HepG2 (cell line): ENCODE data around the gene IBA57. TPM values are rescaled to one million over a fixed set of nuclear protein-coding genes. Genes with fewer than 3 reads are reported as not detected.

ENCODE experiments used
- ARHGAP35 ChIP-seq: sonication (generic); formaldehyde crosslinking; IDR thresholded peaks from 2 replicates; pipeline ENCODE4 v1.9.0; 2022; ENCODE audit warnings: mild to moderate bottlenecking, inconsistent platforms, moderate library complexity, missing genetic modification reagents, borderline replicate concordance
- BCL6 ChIP-seq: IDR thresholded peaks from 2 replicates; pipeline ENCODE4 v1.6.1; 2016; ENCODE audit warnings: missing genetic modification reagents, missing compliant biosample characterization
- BHLHE40 ChIP-seq: IDR thresholded peaks from 2 replicates; pipeline ENCODE4 v1.6.1; 2011; ENCODE audit warnings: low read length, improper control_type of control experiment
- CCDC6 ChIP-seq: sonication (generic); formaldehyde crosslinking; IDR thresholded peaks from 2 replicates; pipeline ENCODE4 v1.8.1; 2022; ENCODE audit warnings: mild to moderate bottlenecking, missing genetic modification reagents, moderate library complexity
- CEBPG ChIP-seq: IDR thresholded peaks from 2 replicates; pipeline ENCODE4 v1.6.1; 2016
- FOXK2 ChIP-seq: fragments of 450-650 bp; IDR thresholded peaks from 2 replicates; pipeline ENCODE4 v1.6.1; 2016
- IRX3 ChIP-seq: sonication (generic); formaldehyde crosslinking; IDR thresholded peaks from 2 replicates; pipeline ENCODE4 v1.8.1; 2023; ENCODE audit warnings: mild to moderate bottlenecking, low read depth, missing genetic modification reagents, borderline replicate concordance
- PAF1 ChIP-seq: IDR thresholded peaks from 2 replicates; pipeline ENCODE4 v1.6.1; 2016; ENCODE audit warnings: missing genetic modification reagents, missing compliant biosample characterization
- PAX8 ChIP-seq: sonication (generic); formaldehyde crosslinking; IDR thresholded peaks from 2 replicates; pipeline ENCODE4 v1.8.0; 2022; ENCODE audit warnings: mild to moderate bottlenecking, missing genetic modification reagents, borderline replicate concordance
- PTBP1 ChIP-seq: fragments of 200-400 bp; formaldehyde crosslinking; IDR thresholded peaks from 2 replicates; pipeline ENCODE4 v1.6.1; 2018; ENCODE audit warnings: low read length, low read depth; ENCODE audit not compliant: poor library complexity, severe bottlenecking
- RCOR2 ChIP-seq: IDR thresholded peaks from 2 replicates; pipeline ENCODE4 v1.6.1; 2016; ENCODE audit warnings: missing biosample characterization, missing genetic modification reagents
- SKI ChIP-seq: fragments of 450-650 bp; IDR thresholded peaks from one replicate; pipeline ENCODE4 v1.6.1; 2018; ENCODE audit warnings: mild to moderate bottlenecking; ENCODE audit not compliant: partially characterized antibody
- ZBTB7B ChIP-seq: sonication (generic); formaldehyde crosslinking; IDR thresholded peaks from 2 replicates; pipeline ENCODE4 v1.4.0; 2020; ENCODE audit warnings: missing genetic modification reagents
- ZFP1 ChIP-seq: IDR thresholded peaks from 2 replicates; pipeline ENCODE4 v1.6.1; 2016
- ZFP37 ChIP-seq: sonication (generic); formaldehyde crosslinking; IDR thresholded peaks from 2 replicates; pipeline ENCODE4 v1.4.0; 2020; ENCODE audit warnings: missing genetic modification reagents, borderline replicate concordance
- ZMYM4 ChIP-seq: sonication (generic); formaldehyde crosslinking; IDR thresholded peaks from 2 replicates; pipeline ENCODE4 v1.8.1; 2023; ENCODE audit warnings: mild to moderate bottlenecking, missing genetic modification reagents
- ZNF160 ChIP-seq: sonication (generic); formaldehyde crosslinking; IDR thresholded peaks from 2 replicates; pipeline ENCODE4 v1.8.0; 2022; ENCODE audit warnings: mild to moderate bottlenecking, inconsistent platforms, missing genetic modification reagents
- ZNF24 ChIP-seq: fragments of 450-650 bp; IDR thresholded peaks from 2 replicates; pipeline ENCODE4 v1.6.1; 2017; ENCODE audit warnings: antibody characterized with exemption, mild to moderate bottlenecking
- ZNF33A ChIP-seq: sonication (generic); formaldehyde crosslinking; IDR thresholded peaks from 2 replicates; pipeline ENCODE4 v1.5.1; 2020; ENCODE audit warnings: missing genetic modification reagents, mild to moderate bottlenecking, moderate library complexity, borderline replicate concordance
- ZNF530 ChIP-seq: sonication (generic); formaldehyde crosslinking; IDR thresholded peaks from 2 replicates; pipeline ENCODE4 v1.5.0; 2020; ENCODE audit warnings: low read depth, mild to moderate bottlenecking, missing genetic modification reagents
- ZNF563 ChIP-seq: sonication (generic); formaldehyde crosslinking; IDR thresholded peaks from 2 replicates; pipeline ENCODE4 v1.8.0; 2022; ENCODE audit warnings: mild to moderate bottlenecking, moderate library complexity, missing genetic modification reagents
- ZNF776 ChIP-seq: sonication (generic); formaldehyde crosslinking; IDR thresholded peaks from 2 replicates; pipeline ENCODE4 v1.4.0; 2020; ENCODE audit warnings: mild to moderate bottlenecking, missing genetic modification reagents
- polyA plus RNA-seq, 8 experiments: library from polyadenylated mRNA; depleted of rRNA in 3 of 8; stranded (reverse) in 7 of 8; unstranded in 1 of 8; fragments of >200 nt; fragmentation: Illumina TruSeq in 4 of 8; extraction: Trizol in 4 of 8; gene quantifications; 2 replicates each; pipeline versions ENCODE4 v1.2.1 to v1.2.3, GENCODE V29; 2011 to 2016; ENCODE audit warnings: low read depth in 4 of 8, missing spikeins in 1 of 8, mixed read lengths in 1 of 8; ENCODE audit not compliant: insufficient read depth in 1 of 8
- total RNA-seq, 5 experiments: library from RNA; depleted of rRNA; stranded (reverse); fragments of >200 nt; fragmentation: Illumina TruSeq; extraction: Trizol; gene quantifications; 2 replicates each; pipeline ENCODE4 v1.2.3, GENCODE V29; 2016; ENCODE audit warnings: low read depth in 1 of 5
- TF ChIP-seq, protein P1 (sequence below): sonication (generic); formaldehyde crosslinking; IDR thresholded peaks from 2 replicates; pipeline ENCODE4 v1.4.0; 2020; ENCODE audit warnings: missing genetic modification reagents, mild to moderate bottlenecking, borderline replicate concordance
- TF ChIP-seq, protein P2 (sequence below): IDR thresholded peaks from 2 replicates; pipeline ENCODE4 v1.6.1; 2018; ENCODE audit warnings: missing genetic modification reagents, mild to moderate bottlenecking, missing compliant biosample characterization
- TF ChIP-seq, protein P3 (sequence below): sonication (generic); formaldehyde crosslinking; IDR thresholded peaks from 2 replicates; pipeline ENCODE4 v1.9.0; 2021; ENCODE audit warnings: missing genetic modification reagents, borderline replicate concordance

Gene IBA57
- total and polyA plus RNA-seq, 2 of the 13 experiments (the other 11 are each of a cell fraction or from before 2014, with no cell fraction given): 2.3 to 10.2 TPM

DNA sequence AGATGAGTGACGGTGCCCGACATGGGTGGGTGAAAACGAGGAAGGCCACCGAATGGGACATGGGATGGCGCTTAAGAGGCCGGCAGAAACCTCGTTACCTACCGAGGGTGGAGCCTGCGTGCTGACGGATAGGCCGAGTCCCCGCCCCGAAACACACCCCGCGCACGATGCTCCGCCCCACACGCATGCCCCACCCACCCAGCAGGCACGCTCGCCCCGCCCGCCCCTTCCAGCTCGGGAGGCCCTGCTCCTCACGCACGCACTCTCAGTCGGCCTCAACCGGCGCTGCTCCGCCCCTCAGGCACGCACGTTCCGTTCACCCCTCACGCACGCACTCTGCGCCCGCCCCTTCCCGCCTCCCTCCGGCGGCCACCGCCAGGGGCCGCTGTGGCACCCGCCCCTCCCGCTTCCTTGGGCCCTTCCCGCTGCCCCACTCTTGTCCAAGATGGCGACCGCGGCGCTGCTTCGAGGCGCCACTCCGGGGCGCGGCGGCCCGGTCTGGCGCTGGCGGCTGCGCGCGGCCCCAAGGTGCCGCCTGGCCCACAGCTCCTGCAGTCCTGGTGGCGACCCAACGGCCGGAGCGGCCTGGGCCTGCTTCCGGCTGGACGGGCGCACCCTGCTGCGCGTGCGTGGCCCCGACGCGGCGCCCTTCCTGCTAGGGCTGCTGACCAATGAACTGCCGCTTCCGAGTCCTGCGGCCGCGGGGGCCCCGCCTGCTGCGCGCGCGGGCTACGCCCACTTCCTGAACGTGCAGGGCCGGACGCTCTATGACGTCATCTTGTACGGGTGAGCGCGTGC is at the start of gene IBA57 (continued):
- TF ChIP-seq, protein P1, sequence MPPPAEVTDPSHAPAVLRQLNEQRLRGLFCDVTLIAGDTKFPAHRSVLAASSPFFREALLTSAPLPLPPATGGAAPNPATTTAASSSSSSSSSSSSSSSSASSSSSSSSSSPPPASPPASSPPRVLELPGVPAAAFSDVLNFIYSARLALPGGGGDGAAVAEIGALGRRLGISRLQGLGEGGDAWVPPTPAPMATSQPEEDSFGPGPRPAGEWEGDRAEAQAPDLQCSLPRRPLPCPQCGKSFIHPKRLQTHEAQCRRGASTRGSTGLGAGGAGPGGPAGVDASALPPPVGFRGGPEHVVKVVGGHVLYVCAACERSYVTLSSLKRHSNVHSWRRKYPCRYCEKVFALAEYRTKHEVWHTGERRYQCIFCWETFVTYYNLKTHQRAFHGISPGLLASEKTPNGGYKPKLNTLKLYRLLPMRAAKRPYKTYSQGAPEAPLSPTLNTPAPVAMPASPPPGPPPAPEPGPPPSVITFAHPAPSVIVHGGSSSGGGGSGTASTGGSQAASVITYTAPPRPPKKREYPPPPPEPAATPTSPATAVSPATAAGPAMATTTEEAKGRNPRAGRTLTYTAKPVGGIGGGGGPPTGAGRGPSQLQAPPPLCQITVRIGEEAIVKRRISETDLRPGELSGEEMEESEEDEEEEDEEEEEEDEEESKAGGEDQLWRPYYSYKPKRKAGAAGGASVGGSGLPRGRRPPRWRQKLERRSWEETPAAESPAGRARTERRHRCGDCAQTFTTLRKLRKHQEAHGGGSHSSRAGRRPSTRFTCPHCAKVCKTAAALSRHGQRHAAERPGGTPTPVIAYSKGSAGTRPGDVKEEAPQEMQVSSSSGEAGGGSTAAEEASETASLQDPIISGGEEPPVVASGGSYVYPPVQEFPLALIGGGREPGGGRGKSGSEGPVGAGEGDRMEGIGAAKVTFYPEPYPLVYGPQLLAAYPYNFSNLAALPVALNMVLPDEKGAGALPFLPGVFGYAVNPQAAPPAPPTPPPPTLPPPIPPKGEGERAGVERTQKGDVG (CRISPR knock-in tag): no peak
- no peak for TF ChIP-seq ZFP37
- TF ChIP-seq ZFP1 (CRISPR knock-in tag): no peak
- TF ChIP-seq PAF1 (CRISPR knock-in tag): 0 out of 2 replicates have a peak, but pooled peaks have one; percentile 8
- TF ChIP-seq CEBPG (CRISPR knock-in tag): peak; percentile 25; the same call in 1 of the 2 replicates
- TF ChIP-seq ARHGAP35 (CRISPR knock-in tag): no peak
- peak; percentile 91 for TF ChIP-seq BHLHE40
- peak; percentile 60; the same call in 1 of the 2 replicates for TF ChIP-seq ZNF563 (CRISPR knock-in tag)
- TF ChIP-seq RCOR2 (CRISPR knock-in tag): no peak
- no peak for TF ChIP-seq ZNF530 (CRISPR knock-in tag)
- no peak for TF ChIP-seq FOXK2
- no peak for TF ChIP-seq ZNF33A
- TF ChIP-seq ZNF24: peak; percentile 68; the same call in 1 of the 2 replicates
- TF ChIP-seq CCDC6: peak; percentile 97
- TF ChIP-seq BCL6 (CRISPR knock-in tag): no peak
- TF ChIP-seq IRX3 (CRISPR knock-in tag): peak; percentile 51; the same call in 1 of the 2 replicates
- no peak for TF ChIP-seq PAX8 (CRISPR knock-in tag)
- no peak for TF ChIP-seq ZBTB7B
- TF ChIP-seq ZMYM4: peak; percentile 94
- TF ChIP-seq, protein P2, sequence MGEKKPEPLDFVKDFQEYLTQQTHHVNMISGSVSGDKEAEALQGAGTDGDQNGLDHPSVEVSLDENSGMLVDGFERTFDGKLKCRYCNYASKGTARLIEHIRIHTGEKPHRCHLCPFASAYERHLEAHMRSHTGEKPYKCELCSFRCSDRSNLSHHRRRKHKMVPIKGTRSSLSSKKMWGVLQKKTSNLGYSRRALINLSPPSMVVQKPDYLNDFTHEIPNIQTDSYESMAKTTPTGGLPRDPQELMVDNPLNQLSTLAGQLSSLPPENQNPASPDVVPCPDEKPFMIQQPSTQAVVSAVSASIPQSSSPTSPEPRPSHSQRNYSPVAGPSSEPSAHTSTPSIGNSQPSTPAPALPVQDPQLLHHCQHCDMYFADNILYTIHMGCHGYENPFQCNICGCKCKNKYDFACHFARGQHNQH (CRISPR knock-in tag): 0 out of 2 replicates have a peak, but pooled peaks have one; percentile 15
- no peak for TF ChIP-seq PTBP1
- TF ChIP-seq, protein P3, sequence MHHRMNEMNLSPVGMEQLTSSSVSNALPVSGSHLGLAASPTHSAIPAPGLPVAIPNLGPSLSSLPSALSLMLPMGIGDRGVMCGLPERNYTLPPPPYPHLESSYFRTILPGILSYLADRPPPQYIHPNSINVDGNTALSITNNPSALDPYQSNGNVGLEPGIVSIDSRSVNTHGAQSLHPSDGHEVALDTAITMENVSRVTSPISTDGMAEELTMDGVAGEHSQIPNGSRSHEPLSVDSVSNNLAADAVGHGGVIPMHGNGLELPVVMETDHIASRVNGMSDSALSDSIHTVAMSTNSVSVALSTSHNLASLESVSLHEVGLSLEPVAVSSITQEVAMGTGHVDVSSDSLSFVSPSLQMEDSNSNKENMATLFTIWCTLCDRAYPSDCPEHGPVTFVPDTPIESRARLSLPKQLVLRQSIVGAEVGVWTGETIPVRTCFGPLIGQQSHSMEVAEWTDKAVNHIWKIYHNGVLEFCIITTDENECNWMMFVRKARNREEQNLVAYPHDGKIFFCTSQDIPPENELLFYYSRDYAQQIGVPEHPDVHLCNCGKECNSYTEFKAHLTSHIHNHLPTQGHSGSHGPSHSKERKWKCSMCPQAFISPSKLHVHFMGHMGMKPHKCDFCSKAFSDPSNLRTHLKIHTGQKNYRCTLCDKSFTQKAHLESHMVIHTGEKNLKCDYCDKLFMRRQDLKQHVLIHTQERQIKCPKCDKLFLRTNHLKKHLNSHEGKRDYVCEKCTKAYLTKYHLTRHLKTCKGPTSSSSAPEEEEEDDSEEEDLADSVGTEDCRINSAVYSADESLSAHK (CRISPR knock-in tag): no peak
- TF ChIP-seq ZNF776 (CRISPR knock-in tag): peak; percentile 57; the same call in 1 of the 2 replicates
- TF ChIP-seq ZNF160: no peak
- TF ChIP-seq SKI: peak; percentile 45
